OCI-LY1 (cell line): Measurements from ENCODE around the gene PXYLP1.
"Not testable (repeated sequence)": the region's sequence is repeated elsewhere in the genome, so short reads cannot be mapped to it uniquely, and the experiment has no call there.

Experiments used
- H2AFZ ChIP-seq: fragments of 200-600 bp; sonication (generic), shearing (Covaris generic); 2 replicates; pipeline ENCODE4 v1.6.0; 2014; ENCODE audit warnings: antibody characterized with exemption, mild to moderate bottlenecking, low read length
- H3F3A ChIP-seq: fragments of 200-600 bp; sonication (generic), shearing (Covaris generic); 2 replicates; pipeline ENCODE4 v1.6.0; 2014; ENCODE audit warnings: mild to moderate bottlenecking, antibody characterized with exemption, low read length, moderate library complexity; ENCODE audit not compliant: insufficient read depth
- H3K27ac ChIP-seq: fragments of 200-600 bp; sonication (generic); 2 replicates; pipeline ENCODE4 v1.5.1; 2014; ENCODE audit warnings: low read length, mixed run types, mild to moderate bottlenecking, low read depth; ENCODE audit not compliant: poor library complexity, severe bottlenecking
- H3K27me3 ChIP-seq: fragments of 200-600 bp; sonication (generic); 2 replicates; pipeline ENCODE4 v1.6.0; 2014; ENCODE audit warnings: antibody characterized with exemption, mild to moderate bottlenecking, low read length, moderate library complexity; ENCODE audit not compliant: insufficient read depth
- H3K36me3 ChIP-seq: fragments of 200-600 bp; sonication (generic); 2 replicates; pipeline ENCODE4 v1.6.1; 2014; ENCODE audit warnings: mild to moderate bottlenecking, antibody characterized with exemption, low read length, moderate library complexity, mixed read lengths; ENCODE audit not compliant: insufficient read depth
- H3K4me1 ChIP-seq: fragments of 200-600 bp; sonication (generic); 2 replicates; pipeline ENCODE4 v1.5.1; 2014; ENCODE audit warnings: mild to moderate bottlenecking, low read length, moderate library complexity; ENCODE audit not compliant: insufficient read depth, severe bottlenecking
- H3K4me2 ChIP-seq: fragments of 200-600 bp; sonication (generic), shearing (Covaris generic); 2 replicates; pipeline ENCODE4 v1.6.1; 2014; ENCODE audit warnings: low read length
- H3K4me3 ChIP-seq: fragments of 200-600 bp; sonication (generic); 2 replicates; pipeline ENCODE4 v1.5.1; 2014; ENCODE audit warnings: low read length, low read depth, mild to moderate bottlenecking, mixed read lengths; ENCODE audit not compliant: poor library complexity, severe bottlenecking
- H3K79me2 ChIP-seq: fragments of 200-600 bp; shearing (Covaris generic); 2 replicates; pipeline ENCODE4 v1.6.1; 2016; ENCODE audit warnings: mixed run types, low read length, mixed read lengths; ENCODE audit not compliant: insufficient read depth
- H3K9ac ChIP-seq: fragments of 200-600 bp; sonication (generic), shearing (Covaris generic); 2 replicates; pipeline ENCODE4 v1.6.1; 2014; ENCODE audit warnings: mild to moderate bottlenecking, low read length, mixed read lengths
- H3K9me2 ChIP-seq: fragments of 200-600 bp; sonication (generic), shearing (Covaris generic); 2 replicates; pipeline ENCODE4 v1.6.1; 2014; ENCODE audit warnings: low read depth, mild to moderate bottlenecking, low read length, mixed read lengths
- H3K9me3 ChIP-seq: fragments of 200-600 bp; shearing (Covaris generic); 2 replicates; pipeline ENCODE4 v1.6.1; 2014; ENCODE audit warnings: low read length, mixed read lengths
- H4K20me1 ChIP-seq: fragments of 200-600 bp; sonication (generic), shearing (Covaris generic); 2 replicates; pipeline ENCODE4 v1.6.0; 2016; ENCODE audit warnings: mild to moderate bottlenecking, low read length; ENCODE audit not compliant: insufficient read depth
- EZH2 ChIP-seq: fragments of 200-600 bp; sonication (generic), shearing (Covaris generic); IDR thresholded peaks from 2 replicates; pipeline ENCODE4 v1.8.0; 2017; ENCODE audit warnings: borderline replicate concordance, mixed run types, mild to moderate bottlenecking, antibody characterized with exemption, low read length, moderate library complexity, mixed read lengths
- TF ChIP-seq, protein P1 (sequence below): fragments of 200-600 bp; sonication (generic), shearing (Covaris generic); IDR thresholded peaks from 2 replicates; pipeline ENCODE4 v1.5.1; 2017; ENCODE audit warnings: mild to moderate bottlenecking, antibody characterized with exemption, low read length, moderate library complexity, mixed read lengths

The PXYLP1 gene

DNA sequence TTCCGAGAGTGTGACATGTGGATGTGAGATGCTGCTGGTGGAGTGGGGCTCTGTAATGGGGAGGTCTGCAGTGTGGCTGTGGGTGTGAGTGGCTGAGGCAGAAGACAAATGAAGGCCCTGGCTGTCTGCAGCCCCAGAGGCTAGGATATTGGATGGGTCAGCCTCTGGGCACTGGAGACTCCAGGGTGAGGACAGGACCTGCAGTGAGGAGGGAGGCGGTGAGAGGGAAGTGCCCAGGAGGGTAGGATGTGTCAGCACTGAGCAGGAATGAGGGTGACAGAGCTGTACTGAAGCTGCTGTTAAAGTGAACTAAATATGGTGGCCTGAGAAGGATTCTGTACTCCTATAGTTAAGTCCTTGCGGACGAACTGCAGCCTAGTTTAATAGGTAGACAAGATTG lies 27.3 kb upstream of the PXYLP1 start:
- Histone ChIP-seq H3K79me2 (no peaks in the 10 kb centered on the region), H3K4me3 (no peak overlapping the region), H3K36me3 (no peaks in the 10 kb centered on the region), H3K27me3 (no peaks in the 10 kb centered on the region), H3K4me1 (no peaks in the 10 kb centered on the region), H3K27ac (no peak overlapping the region), H4K20me1 (no peaks in the 10 kb centered on the region), H3F3A (no peaks in the 10 kb centered on the region), H2AFZ (no peak overlapping the region), H3K9me2 (no peaks in the 10 kb centered on the region), H3K9ac (no peak overlapping the region), H3K4me2 (no peak overlapping the region), H3K9me3 (no peaks in the 10 kb centered on the region)
- TF ChIP-seq, protein P1, sequence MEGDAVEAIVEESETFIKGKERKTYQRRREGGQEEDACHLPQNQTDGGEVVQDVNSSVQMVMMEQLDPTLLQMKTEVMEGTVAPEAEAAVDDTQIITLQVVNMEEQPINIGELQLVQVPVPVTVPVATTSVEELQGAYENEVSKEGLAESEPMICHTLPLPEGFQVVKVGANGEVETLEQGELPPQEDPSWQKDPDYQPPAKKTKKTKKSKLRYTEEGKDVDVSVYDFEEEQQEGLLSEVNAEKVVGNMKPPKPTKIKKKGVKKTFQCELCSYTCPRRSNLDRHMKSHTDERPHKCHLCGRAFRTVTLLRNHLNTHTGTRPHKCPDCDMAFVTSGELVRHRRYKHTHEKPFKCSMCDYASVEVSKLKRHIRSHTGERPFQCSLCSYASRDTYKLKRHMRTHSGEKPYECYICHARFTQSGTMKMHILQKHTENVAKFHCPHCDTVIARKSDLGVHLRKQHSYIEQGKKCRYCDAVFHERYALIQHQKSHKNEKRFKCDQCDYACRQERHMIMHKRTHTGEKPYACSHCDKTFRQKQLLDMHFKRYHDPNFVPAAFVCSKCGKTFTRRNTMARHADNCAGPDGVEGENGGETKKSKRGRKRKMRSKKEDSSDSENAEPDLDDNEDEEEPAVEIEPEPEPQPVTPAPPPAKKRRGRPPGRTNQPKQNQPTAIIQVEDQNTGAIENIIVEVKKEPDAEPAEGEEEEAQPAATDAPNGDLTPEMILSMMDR: no peak
- TF ChIP-seq EZH2: no peak

DNA sequence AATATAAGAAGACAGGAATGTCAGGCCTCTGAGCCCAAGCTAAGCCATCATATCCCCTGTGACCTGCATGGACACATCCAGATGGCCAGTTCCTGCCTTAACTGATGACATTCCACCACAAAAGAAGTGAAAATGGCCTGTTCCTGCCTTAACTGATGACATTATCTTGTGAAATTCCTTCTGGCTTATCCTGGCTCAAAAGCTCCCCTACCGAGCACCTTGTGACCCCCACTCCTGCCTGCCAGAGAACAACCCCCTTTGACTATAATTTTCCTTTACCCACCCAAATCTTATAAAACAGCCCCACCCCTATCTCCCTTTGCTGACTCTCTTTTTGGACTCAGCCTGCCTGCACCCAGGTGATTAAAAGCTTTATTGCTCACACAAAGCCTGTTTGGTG lies 20.3 kb upstream of the PXYLP1 start:
- H3K9me2 ChIP-seq, H3F3A ChIP-seq: not testable (repeated sequence)

DNA sequence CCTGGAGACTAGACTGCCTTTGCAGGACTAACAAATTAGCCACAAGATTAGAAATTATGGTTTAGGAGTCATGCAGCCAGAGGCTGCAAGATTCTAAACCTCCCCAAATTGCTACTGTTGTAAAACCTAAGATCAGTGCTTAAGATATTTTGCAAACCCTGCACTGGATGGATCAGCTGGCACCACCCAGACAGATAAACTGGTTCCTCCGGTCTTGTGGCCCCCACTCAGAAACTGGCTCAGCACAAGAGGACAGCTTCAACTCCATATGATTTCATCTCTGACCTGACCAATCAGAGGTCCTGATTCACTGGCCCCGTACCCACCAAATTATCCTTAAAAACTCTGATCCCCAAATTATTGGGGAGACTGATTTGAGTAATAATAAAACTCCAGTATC lies 19.5 kb upstream of the PXYLP1 start:
- Histone ChIP-seq H3F3A (no peaks in the 10 kb centered on the region), H3K27ac (no peak overlapping the region), H3K9me2 (no peaks in the 10 kb centered on the region), H3K36me3 (no peaks in the 10 kb centered on the region), H3K4me2 (no peak overlapping the region), H4K20me1 (no peaks in the 10 kb centered on the region), H2AFZ (no peak overlapping the region), H3K4me1 (no peaks in the 10 kb centered on the region), H3K9me3 (no peaks in the 10 kb centered on the region), H3K79me2 (no peaks in the 10 kb centered on the region), H3K9ac (no peak overlapping the region), H3K4me3 (no peak overlapping the region), H3K27me3 (0 out of 2 replicates have a peak, but pooled peaks cover 4% of the 10 kb centered on the region)
- no peak for TF ChIP-seq EZH2
- TF ChIP-seq, protein P1: no peak

More for the DNA sequence above, 20.3 kb upstream of the PXYLP1 start:
- not testable (repeated sequence) for H3K4me1 ChIP-seq, H3K4me3 ChIP-seq, H3K27ac ChIP-seq, H2AFZ ChIP-seq, H3K4me2 ChIP-seq, H3K27me3 ChIP-seq, H3K36me3 ChIP-seq, H3K9me3 ChIP-seq, H3K9ac ChIP-seq, H4K20me1 ChIP-seq, H3K79me2 ChIP-seq

DNA sequence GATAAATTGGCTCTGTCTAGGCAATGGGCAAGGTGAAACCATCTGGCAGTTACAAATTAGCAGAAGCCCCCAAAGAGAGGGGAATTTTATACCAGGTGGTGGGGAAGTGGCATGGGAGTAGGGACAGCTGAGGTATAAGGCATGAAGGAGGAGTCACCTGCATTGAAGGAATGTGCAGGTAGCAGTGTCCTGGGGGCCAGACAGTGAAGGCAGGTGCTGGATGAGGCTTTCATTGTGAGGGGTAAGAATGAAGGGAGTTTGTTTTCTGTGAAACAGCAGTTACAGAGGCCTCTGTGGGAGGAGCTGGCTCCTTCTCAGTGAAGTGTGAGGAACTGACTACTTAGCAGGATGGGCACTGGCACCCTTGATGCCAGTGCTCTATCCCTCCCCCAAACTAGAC lies 19.1 kb upstream of the PXYLP1 start:
- Histone ChIP-seq H2AFZ (no peak overlapping the region), H3K27ac (no peak overlapping the region), H3K4me2 (no peak overlapping the region), H3F3A (no peaks in the 10 kb centered on the region), H3K9ac (no peak overlapping the region), H3K36me3 (no peaks in the 10 kb centered on the region), H3K79me2 (no peaks in the 10 kb centered on the region), H3K4me3 (no peak overlapping the region), H3K4me1 (no peaks in the 10 kb centered on the region), H3K27me3 (0 out of 2 replicates have a peak, but pooled peaks cover 4% of the 10 kb centered on the region), H4K20me1 (no peaks in the 10 kb centered on the region), H3K9me3 (no peaks in the 10 kb centered on the region), H3K9me2 (no peaks in the 10 kb centered on the region)
- TF ChIP-seq EZH2: no peak
- TF ChIP-seq, protein P1: no peak
